DMS153 treated with DMSO at 0.1 percent for 48 hours (cell line): ENCODE results near the gene CEACAM6.

Source experiments
- DNase-seq: peaks from one replicate; lab custom pipeline; 2025; ENCODE audit not compliant: unreplicated experiment; lab: John Stamatoyannopoulos, UW

Gene CEACAM6

GRCh38 chr19:41795031-41795461 lies 39.7 kb downstream of the CEACAM6 start:
- DNase-seq = peak; percentile 66

GRCh38 chr19:41796362-41796761 lies 41.0 kb downstream of the CEACAM6 start, which contains the start of gene CEACAM3:
Gene CEACAM3 (plus strand): TSS chr19:41796587. CDS start chr19:41796678, 91 bp downstream.
- DNase-seq = no peak

DNA sequence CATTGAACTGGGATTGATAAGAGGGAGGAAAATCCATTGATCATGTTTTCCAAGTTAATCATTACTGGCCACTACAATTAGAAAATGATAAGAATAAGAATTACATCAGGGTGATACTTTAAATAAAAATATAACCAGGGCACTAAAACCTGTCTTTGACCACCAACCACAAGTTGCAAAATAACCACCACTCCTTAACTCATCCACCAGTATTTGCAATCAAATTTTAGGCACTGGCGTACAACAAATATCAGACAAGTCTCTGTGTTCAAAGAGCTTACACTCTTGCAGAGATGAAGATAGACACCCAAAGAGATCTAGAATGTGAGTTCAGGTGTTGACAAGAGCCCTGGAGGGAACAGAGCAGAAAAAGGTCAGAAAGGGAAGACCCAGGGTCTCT lies 41.6 kb downstream of the CEACAM6 start:
- DNase-seq = no peak

DNA sequence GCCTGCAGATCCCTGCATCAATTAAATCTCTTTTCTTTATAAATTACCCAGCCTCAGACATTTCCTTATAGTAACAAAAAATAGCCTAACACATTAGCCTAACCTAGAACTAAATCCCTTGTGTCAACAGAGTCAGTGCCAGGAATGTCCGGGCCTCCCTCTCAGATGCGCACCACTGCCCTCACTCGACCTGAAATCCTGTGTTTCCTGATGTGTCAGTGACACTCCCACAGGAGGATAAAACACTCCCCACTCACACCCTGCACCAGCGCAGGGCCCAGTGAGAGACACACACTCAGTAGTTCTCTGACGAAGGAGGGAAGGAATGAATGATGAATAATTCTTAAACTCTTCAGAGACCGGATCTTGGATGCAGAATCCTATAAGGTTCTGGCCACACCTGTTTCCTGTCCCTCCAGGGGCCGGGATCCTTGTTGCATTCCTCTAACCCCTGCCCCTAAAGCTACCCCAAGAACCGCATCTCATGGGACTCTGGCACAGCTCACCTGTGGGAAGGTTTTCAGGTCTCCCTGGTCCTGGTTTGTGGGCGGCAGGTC lies 44.2 kb downstream of the CEACAM6 start:
- peak; percentile 44 for DNase-seq

DNA sequence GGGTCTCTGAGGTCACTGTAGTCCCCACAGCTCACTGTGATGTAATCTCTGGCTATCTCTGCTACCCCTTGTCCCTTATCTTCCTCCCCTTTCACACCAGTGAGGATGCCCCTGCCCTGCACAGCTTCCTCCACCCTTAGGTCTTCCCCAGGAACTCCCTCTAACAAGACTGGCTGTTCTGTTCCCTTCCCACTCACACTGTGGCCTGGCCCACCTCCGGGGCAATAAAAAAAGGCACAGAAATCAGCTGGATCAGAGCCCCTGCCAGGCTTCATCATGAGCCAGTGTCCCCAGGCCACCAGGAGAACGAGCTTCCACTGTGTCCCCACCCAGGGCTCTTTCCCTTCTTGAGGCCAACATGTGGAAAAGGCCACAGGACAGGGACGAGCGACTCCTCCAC lies 45.7 kb downstream of the CEACAM6 start:
- no peak for DNase-seq

DNA sequence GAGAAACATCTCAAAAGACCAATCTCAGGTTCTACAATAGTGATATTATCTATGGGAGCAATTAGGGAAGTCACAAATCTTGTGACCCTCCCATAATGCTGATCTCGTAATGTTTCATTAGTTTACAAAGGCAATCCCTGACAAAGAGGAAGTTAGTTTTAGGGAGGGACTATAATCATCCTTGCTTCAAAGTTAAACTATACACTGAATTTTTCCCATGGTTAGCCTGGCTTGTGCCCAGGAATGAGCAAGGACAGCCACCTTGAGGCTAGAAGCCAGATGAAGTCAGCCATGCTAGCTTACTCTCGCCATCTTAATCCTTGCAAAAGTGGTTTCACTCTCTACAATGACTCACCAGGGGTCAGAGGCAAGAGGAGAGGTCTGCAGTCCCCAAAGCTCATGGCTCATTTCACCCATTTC lies 46.5 kb downstream of the CEACAM6 start:
- no peak for DNase-seq

DNA sequence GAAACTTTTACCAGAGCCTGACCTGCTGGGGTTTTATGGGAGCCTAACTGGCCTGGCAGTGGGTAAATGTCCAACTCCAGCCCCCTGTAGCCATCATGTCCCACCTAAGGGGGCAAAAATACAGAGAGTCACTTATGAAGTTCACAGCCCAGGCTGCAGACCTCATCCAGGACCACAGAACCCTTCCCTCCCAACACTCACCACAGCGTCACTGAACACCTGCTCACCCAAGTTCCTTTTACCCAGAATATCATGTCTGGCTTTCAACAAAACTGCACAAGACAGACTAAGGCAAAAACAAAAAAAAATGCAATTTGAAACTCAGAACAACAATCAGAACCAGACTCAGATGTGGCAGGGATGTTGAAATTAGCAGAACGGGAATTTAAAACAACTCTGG lies 47.4 kb downstream of the CEACAM6 start:
- no peak for DNase-seq

- no peak for DNase-seq
These were observed 49.0 kb downstream of the CEACAM6 start for GRCh38 chr19:41804336-41804735.

DNA sequence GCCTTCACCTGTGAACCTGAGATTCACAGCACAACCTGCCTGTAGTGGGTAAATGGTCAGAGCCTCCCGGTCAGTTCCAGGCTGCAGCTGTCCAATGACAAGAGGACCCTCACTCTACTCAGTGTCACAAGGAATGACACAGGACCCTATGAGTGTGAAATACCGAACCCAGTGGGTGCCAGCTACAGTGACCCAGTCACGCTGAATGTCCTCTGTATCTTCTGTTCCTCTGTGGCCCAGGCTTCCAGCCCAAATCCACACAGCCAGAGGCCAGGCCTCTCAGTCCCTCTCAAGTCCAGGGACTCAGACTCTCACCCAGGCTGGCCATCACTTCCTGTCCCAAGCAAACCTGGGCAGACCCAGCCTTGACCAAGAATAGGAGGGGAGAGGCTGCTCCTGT lies 51.8 kb downstream of the CEACAM6 start:
- DNase-seq = no peak

GRCh38 chr19:41808663-41809566 lies 53.6 kb downstream of the CEACAM6 start:
- no peak for DNase-seq

- no peak for DNase-seq
These were observed 55.0 kb downstream of the CEACAM6 start for GRCh38 chr19:41810301-41810700.

- DNase-seq = no peak
These were observed 55.7 kb downstream of the CEACAM6 start for GRCh38 chr19:41811036-41811435.

DNA sequence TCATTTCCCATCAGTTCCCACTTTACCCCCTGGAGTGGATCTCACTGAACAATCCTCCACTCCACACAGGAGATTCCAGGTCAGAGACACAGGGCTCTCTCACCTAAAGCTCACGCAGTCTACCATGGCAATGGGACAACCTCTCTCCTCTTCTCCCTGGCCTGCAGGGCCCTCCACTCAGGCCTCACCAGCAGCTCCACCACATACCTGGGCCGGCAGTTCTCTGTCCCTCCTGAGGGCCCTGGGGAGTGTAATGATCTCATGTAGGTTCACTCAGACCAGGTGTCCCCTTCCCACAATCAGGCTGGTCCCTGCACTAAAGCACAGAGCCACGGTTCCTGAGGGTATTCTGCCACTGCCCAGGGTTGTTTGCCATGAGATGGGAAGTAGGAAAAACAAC lies 56.7 kb downstream of the CEACAM6 start:
- DNase-seq = no peak

DNA sequence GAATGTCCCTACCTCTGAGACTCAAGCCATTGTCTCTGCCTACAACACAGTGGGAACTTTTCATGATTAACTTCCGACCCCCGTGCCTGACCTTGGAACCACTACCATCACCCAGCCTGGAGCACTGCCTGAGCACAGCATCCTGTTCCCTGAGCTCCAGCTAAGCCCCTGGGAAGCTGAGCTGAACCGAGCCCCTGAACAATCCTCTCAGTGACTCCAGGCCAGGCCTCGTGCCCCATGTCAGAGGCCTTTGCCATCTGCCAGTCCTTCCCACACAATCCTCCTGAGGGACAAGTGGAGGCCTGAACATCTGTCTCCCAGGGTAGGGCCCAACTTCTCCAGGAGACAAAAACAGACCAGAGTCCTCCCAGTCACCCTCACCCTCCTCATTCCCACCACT lies 58.6 kb downstream of the CEACAM6 start:
- DNase-seq = no peak

- DNase-seq = no peak
These were observed 60.0 kb downstream of the CEACAM6 start for GRCh38 chr19:41815301-41815700.

DNA sequence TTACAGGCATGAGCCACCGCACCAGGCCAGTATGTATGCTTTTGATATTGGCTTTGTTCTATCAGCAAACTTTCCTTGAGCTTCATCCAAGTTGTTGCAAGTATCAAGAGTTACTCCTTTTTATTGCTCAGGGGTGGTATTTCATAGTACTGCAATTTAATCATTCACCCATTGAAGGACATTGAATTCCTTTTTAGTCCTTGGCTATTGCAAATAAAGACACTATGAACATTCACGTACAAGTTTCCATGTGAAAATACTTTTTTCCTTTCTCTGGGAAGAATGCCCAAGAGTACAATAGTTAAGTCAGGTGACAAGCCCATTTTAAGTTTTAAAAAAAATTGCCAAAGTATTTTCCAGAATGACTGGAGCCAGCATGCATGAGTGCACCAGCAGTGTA lies 61.4 kb downstream of the CEACAM6 start:
- no peak for DNase-seq

- DNase-seq = peak; percentile 85
These were observed 65.8 kb downstream of the CEACAM6 start for GRCh38 chr19:41821003-41821735.
